ENCODE data around the gene C3orf18. TPM values are rescaled to one million over a fixed set of nuclear protein-coding genes. Genes with fewer than 3 reads are reported as not detected.

C3orf18 gene
- total and polyA plus RNA-seq, 3 donors from 2014 or later: 14.9 to 28.8 (median 21.0) TPM

- intact Hi-C loops (cut with DNase I; ENCODE audit: low total_unique reads): no loop called here
Observed at GRCh38 chr3:50568947-50569749, 1.6 kb upstream of the C3orf18 start, which contains the start of gene HEMK1. Gene HEMK1, plus strand, starts transcription at chr3:50569522. Its CDS starts 1,583 bp downstream, at chr3:50571105.

GRCh38 chr3:50567011-50567385 lies 549 bp downstream of the C3orf18 start:
- Histone ChIP-seq H3K4me1 (peaks cover 14% of the 10 kb centered on the region), H3K4me3 (peak overlapping the region; percentile 63 to 79), H3K27me3 (no peaks in the 10 kb centered on the region), H3K9me3 (no peaks in the 10 kb centered on the region), H3K36me3 (ENCODE audit: low read depth, missing control alignments) (no peaks in the 10 kb centered on the region), H3K27ac (peak overlapping the region; percentile 28 to 55)
- TF ChIP-seq POLR2A (IDR thresholded peaks at IDR 0.05) (no peak), CTCF (IDR thresholded peaks at IDR 0.05) (no peak)
- 0 to 10% methylated on average over 4 to 11 of the region's 11 CpGs for WGBS, 2 donors
- no peak for DNase-seq
- intact Hi-C loops (cut with DNase I; ENCODE audit: low total_unique reads): no loop called here

More at GRCh38 chr3:50568947-50569749, 1.6 kb upstream of the C3orf18 start, which contains the start of gene HEMK1:
- Histone ChIP-seq H3K27ac (peak within 1 kb of the TSS; percentile 71 to 84), H3K36me3 (ENCODE audit: low read depth, missing control alignments) (no peaks in the 10 kb centered on the region), H3K4me3 (peak within 1 kb of the TSS; percentile 58 to 79), H3K27me3 (no peaks in the 10 kb centered on the region), H3K9me3 (no peaks in the 10 kb centered on the region), H3K4me1 (peaks cover 14% of the 10 kb centered on the region)
- 0% methylated on average over 26 to 55 of the region's 55 CpGs for WGBS, 2 donors
- peak; percentile 98 for DNase-seq
- TF ChIP-seq CTCF (IDR thresholded peaks at IDR 0.05) (no peak), POLR2A (IDR thresholded peaks at IDR 0.05) (no peak)

GRCh38 chr3:50564321-50564720 lies 3.2 kb downstream of the C3orf18 start:
- Histone ChIP-seq H3K27ac (no peak overlapping the region), H3K27me3 (no peaks in the 10 kb centered on the region), H3K4me3 (no peak overlapping the region), H3K9me3 (no peaks in the 10 kb centered on the region), H3K4me1 (peaks cover 5% of the 10 kb centered on the region), H3K36me3 (ENCODE audit: low read depth, missing control alignments) (no peaks in the 10 kb centered on the region)
- WGBS, 2 donors: 79 to 92% methylated on average over 1 of the region's 1 CpG
- intact Hi-C loops (cut with DNase I; ENCODE audit: low total_unique reads): no loop called here
- TF ChIP-seq POLR2A (IDR thresholded peaks at IDR 0.05) (no peak), CTCF (IDR thresholded peaks at IDR 0.05) (no peak)
- DNase-seq: no peak

GRCh38 chr3:50563867-50564266 lies 3.7 kb downstream of the C3orf18 start:
- WGBS, 2 donors: 65 to 71% methylated on average over 1 to 2 of the region's 2 CpGs
- TF ChIP-seq POLR2A (IDR thresholded peaks at IDR 0.05) (no peak), CTCF (IDR thresholded peaks at IDR 0.05) (no peak)
- Histone ChIP-seq H3K4me3 (no peak overlapping the region), H3K9me3 (no peaks in the 10 kb centered on the region), H3K4me1 (peaks cover 5% of the 10 kb centered on the region), H3K27me3 (no peaks in the 10 kb centered on the region), H3K36me3 (ENCODE audit: low read depth, missing control alignments) (no peaks in the 10 kb centered on the region), H3K27ac (no peak overlapping the region)
- intact Hi-C loops (cut with DNase I; ENCODE audit: low total_unique reads): no loop called here
- no peak for DNase-seq

Measured in testis (tissue), 3 donors.